ENCODE results near the gene PAFAH1B1.

DNA sequence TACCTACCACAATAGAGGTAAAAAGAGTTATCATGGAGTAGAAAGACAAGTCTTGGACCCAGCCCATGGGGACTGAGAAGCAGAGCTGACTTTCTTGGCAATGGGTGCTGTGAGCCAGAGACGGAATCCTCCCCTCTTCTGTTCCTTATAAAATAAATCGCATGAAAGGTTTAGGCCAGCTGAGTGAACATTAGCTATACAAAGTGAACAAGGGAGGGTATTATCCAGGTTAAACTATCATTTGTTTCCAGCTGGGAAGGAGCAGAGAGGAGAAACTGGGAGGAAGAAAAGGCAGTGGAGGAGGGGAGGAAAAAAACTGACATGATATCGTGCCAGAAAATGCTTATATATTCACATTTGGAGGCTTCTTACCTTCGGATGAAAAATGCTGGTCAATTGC is 13.3 kb upstream of the PAFAH1B1 start:
- TF ChIP-seq, protein P1, sequence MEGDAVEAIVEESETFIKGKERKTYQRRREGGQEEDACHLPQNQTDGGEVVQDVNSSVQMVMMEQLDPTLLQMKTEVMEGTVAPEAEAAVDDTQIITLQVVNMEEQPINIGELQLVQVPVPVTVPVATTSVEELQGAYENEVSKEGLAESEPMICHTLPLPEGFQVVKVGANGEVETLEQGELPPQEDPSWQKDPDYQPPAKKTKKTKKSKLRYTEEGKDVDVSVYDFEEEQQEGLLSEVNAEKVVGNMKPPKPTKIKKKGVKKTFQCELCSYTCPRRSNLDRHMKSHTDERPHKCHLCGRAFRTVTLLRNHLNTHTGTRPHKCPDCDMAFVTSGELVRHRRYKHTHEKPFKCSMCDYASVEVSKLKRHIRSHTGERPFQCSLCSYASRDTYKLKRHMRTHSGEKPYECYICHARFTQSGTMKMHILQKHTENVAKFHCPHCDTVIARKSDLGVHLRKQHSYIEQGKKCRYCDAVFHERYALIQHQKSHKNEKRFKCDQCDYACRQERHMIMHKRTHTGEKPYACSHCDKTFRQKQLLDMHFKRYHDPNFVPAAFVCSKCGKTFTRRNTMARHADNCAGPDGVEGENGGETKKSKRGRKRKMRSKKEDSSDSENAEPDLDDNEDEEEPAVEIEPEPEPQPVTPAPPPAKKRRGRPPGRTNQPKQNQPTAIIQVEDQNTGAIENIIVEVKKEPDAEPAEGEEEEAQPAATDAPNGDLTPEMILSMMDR (optimal IDR thresholded peaks at IDR 0.05 in 1 of 3, IDR thresholded peaks at IDR 0.05 in 1 of 3, conservative IDR thresholded peaks at IDR 0.05 in 1 of 3; ENCODE audit: extremely low read depth in 1 of 3, insufficient read depth in 2 of 3, low read length in 3 of 3): no peak
- no peak for TF ChIP-seq EZH2 (IDR thresholded peaks at IDR 0.05; ENCODE audit: low read length)
